Coronary artery (tissue), 2 donors: Measurements from ENCODE around the gene RAPGEF4.
A peak's percentile ranks its signal among the peaks of the same experiment; 100 is the strongest.

Experiments used
- DNase-seq: peaks from one replicate; pipeline ENCODE4 v3.0.0-alpha.2; 2017; ENCODE audit warnings: low spot score
- H3K27ac ChIP-seq, 2 donors: fragments of 200-600 bp; sonication (generic); one replicate each; pipeline ENCODE4 v1.5.1; 2016 to 2019
- H3K4me3 ChIP-seq: fragments of 200-600 bp; sonication (generic); 2 replicates; pipeline ENCODE4 v1.5.1; 2016; ENCODE audit warnings: mild to moderate bottlenecking, moderate library complexity
- TF ChIP-seq, protein P1 (sequence below): fragments of 200-600 bp; sonication (generic); IDR thresholded peaks from one replicate; pipeline ENCODE4 v1.5.1; 2019; ENCODE audit warnings: antibody characterized with exemption

Gene RAPGEF4

DNA sequence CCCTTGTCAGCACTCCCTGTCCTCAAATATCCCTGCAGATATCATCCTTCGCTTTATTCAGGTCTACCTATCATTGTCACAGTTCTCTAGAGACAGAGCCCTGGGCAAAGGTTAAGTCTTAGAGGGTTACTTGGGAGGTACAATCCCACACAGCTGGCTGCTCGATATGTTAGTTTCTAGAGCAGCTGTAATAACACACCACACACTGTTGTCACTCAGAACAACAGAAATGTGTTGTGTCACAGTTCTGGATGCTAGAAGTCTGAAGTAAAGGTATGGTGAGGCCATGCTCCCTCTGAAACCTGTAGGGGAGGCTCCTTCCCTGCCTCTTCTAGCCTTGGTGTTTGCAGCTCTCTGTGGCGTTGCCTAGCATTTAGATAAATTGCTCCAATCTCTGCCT is 9.9 kb upstream of the RAPGEF4 start:
- no peak overlapping the region for H3K4me3 ChIP-seq
- TF ChIP-seq, protein P1, sequence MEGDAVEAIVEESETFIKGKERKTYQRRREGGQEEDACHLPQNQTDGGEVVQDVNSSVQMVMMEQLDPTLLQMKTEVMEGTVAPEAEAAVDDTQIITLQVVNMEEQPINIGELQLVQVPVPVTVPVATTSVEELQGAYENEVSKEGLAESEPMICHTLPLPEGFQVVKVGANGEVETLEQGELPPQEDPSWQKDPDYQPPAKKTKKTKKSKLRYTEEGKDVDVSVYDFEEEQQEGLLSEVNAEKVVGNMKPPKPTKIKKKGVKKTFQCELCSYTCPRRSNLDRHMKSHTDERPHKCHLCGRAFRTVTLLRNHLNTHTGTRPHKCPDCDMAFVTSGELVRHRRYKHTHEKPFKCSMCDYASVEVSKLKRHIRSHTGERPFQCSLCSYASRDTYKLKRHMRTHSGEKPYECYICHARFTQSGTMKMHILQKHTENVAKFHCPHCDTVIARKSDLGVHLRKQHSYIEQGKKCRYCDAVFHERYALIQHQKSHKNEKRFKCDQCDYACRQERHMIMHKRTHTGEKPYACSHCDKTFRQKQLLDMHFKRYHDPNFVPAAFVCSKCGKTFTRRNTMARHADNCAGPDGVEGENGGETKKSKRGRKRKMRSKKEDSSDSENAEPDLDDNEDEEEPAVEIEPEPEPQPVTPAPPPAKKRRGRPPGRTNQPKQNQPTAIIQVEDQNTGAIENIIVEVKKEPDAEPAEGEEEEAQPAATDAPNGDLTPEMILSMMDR, result no peak
- no peak for DNase-seq
- H3K27ac ChIP-seq, result no peak overlapping the region

DNA sequence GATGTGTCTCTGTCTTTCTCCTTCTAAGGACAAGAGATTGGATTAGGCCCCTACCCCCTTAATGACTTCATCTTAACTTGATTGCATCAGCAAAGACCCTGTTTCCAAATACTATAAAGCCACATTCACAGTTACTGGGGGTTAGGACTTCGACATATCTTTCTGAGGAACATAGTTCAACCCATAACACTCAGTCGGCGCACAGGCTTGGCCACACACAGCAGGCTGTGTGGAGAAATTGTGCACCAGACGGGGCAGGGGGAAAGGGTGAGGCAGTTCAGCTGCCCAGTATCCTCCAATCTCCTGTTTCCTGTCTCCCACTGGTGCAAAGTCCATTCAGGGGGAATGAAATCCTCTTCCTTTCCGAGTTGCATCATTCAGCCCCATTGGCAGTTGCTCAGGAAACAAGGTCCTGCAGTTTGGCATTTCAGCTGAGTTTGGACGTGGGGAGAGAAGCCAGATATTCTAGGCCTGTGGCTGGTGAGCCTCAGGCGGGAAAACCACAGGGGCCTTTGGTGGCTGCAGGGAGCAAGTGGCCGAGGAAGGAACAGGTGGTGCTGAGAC is 9.4 kb upstream of the RAPGEF4 start:
- Histone ChIP-seq H3K27ac (no peak overlapping the region), H3K4me3 (no peak overlapping the region)
- TF ChIP-seq, protein P1, result no peak
- DNase-seq, result no peak

DNA sequence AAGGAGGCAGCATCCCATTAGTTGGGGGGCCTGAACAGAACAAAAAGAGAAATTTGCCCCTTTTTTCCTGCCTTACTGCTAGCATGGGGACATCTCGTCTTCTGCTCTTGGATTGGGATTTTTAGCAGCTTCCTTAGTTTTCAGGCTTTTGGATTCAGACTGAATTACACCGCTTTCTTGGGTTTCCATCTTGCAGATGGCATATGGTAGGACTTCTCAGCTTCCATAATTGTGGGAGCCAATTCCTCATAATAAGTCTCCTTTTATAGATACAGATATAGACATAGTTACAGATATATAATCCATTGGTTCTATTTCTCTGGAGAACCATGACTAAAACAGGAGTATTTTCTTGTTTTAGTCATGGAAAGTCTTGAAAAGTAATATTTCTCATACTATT is 5.2 kb upstream of the RAPGEF4 start:
- TF ChIP-seq, protein P1, result no peak
- Histone ChIP-seq H3K27ac (no peak overlapping the region), H3K4me3 (no peak overlapping the region)
- no peak for DNase-seq

DNA sequence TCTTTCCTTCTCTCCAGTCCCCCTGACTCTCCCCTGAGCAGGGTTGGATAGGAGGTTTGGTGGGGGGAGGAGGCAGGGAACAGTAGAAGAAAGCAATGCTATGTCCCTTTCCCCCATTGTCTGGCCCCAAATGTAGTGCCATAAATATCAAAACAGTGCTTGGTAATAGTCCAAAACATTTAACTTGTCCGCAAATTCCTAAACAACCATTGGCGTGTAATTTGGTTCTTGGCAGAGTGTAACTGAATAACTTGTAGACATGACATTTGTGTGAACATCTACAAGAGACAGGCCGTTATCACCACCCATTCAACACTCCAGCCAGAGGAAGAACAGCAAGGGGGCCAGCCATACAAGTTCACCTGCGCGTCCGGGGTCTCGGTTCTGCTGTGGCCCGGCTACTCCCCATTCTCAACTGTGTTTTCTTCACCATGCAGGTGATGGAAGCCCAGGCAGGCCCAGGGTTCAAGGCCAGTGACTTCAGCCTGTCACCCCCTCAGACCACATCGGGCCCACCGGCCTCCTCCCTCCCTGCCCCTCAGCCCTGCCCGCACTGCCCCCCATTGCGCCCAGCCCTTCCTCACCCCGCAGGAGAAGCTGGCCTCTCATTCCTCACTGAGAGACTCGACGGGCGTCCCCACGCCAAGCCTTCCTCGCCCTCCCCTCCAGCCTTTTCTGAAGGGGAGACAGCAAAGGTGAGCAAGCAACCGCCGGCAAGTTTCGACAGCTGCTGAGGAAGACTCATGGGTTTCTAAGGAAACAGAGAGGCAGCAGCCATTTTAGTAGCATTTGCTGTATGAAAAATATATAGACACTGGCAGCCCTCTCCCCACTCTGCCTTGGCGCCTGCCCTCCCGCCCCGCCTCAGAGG is 699 bp upstream of the RAPGEF4 start:
- Histone ChIP-seq H3K27ac (no peak overlapping the region), H3K4me3 (peak overlapping the region; percentile 65)
- DNase-seq, result no peak
- TF ChIP-seq, protein P1, result no peak

DNA sequence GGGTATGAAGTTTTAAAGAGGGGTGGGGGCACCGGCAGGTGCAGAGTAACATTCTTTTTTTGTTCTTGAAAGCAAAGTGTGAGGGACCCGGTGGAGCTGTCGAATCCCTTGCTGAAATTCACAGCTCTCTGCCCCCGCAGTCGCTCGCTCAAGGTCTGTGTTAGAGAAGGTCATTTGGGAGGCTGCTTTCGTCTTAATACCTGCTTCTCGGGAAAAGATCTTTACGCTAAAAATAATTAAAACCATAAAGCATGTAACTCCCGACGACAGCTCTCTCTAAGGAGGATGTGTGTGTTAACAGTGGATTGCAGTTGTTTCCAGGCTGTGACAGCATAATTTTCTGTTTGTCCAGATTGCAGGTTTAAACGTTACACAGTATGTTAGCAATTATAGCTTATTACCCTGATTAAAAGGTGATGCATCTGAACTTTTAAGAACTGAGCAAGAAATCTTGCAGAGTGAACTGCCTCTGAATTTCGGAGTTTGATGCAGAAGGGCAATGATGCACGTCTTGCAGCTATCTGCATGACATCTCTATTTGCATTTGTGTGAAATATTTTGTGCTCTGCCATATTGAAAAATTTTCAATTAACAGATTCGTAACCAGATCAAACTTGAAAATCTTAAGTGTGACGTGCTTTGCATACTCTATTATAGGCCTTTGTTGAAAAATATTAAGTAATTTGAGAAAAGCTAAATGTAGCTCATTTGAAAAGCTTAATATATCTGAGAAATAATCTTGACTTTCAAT is 954 bp downstream of the RAPGEF4 start:
- DNase-seq, result no peak
- Histone ChIP-seq H3K27ac (no peak overlapping the region), H3K4me3 (peak overlapping the region; percentile 65)
- TF ChIP-seq, protein P1, result no peak

DNA sequence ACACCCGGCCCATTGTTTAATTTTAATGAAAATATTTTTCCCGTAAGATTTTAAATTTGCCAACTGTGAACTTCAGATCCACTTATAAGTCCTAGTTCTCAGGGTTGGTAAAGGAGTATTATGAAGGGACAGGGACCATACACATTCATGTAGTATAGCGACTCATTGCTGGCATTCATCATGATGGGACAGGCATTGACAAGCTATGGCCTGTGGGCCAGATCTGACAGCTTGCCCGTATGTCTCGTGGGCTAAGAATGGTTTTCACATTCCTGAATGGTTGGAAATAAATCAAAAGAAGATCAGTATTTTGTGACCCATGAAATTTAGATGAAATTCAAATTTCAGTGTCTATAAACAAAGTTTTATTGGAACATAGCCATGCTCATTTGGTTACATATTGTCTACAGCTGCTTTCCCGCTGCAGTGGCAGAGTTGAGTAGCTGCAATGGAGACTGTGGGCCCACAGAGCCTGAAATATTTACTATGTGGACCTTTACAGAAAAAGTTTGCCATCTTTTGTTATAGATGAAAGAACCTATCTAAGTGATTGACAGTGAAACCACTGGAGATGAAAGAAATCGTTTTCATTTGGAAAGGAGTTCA is 4.1 kb downstream of the RAPGEF4 start:
- DNase-seq, result no peak
- TF ChIP-seq, protein P1, result no peak
- no peak overlapping the region for H3K4me3 ChIP-seq

More for the DNA sequence above, 4.1 kb downstream of the RAPGEF4 start:
- H3K27ac ChIP-seq, result no peak overlapping the region
